Activated CD8-positive, alpha-beta memory T cell treated with anti-CD3 and anti-CD28 coated beads for 24 hours (primary cell): Measurements from ENCODE around the gene C1orf35.
A peak's percentile ranks its signal among the peaks of the same experiment; 100 is the strongest.

Experiments used
- DNase-seq: peaks from one replicate; pipeline ENCODE4 v3.0.0-alpha.2; 2020

C1orf35 gene

DNA sequence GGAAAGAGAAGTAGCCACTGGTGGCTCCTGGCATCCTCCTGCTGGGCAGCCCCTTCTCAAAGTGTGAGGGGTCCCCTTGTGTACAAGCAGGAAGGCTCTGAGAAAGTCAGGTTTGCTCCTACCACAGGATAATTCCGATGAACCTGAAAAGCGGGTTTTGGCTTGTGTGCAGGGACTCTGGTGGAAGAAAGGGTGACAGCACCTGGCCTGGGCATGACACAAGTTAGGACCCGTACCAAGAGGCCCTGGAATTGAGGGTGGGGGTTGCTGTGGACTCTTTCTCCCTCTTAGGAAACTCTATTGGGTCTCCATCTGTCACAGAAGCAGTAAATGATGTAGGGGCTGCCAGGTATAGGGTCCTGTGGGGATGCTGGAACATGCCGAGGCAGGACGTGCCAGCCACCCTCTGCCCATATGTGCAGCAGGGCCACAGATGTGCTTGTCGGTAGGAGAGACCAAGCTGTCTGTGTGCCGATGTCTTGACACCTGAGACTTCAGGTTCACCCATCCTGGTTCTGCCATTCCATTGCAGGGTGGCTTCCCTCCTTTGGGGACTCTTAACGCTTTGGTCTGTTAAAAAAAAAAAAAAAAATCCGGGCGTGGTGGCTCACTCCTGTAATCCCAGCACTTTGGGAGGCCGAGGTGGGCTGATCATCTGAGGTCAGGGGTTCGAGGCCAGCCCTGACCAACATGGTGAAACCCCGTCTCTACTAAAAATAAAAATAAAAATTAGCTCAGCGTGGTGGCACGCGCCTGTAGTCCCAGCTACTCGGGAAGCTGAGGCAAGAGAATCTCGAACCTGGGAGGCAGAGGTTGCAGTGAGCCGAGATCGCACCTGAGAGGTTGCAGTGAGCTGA lies 9.8 kb downstream of the C1orf35 start:
- DNase-seq, result peak; percentile 51

DNA sequence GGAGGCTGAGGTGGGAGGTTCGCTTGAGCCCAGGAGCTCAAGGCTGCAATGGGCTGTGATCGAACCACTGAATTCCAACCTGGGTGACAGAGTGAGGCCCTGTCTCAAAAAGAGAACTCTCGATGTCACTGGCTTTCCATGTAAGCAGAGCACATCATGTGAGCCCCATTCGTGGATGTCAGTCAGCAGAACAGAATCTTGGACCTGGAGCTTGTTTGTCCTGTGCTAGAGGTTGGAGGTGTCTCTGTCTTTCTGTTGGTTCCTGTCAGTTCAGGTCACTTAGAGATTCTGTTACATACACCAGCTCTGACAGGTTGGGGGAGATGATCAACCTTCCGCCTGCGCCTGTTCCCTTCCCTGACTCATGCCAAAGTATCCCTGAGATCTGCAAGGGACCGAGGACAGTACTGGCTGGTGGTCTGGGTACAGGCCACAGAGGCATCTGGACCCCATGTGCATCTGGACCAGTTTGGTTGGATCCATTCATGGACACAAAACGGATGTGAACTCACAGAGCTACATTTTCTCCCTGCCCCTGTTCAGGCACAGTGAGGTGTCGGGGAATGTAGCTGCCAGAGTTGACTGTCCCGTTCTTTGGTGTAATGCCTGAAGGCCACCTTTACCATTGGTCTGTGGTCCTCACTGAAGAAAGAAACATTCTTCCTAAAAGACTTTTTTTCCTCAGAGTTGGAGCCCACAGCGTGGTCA lies 10.6 kb downstream of the C1orf35 start:
- no peak for DNase-seq

DNA sequence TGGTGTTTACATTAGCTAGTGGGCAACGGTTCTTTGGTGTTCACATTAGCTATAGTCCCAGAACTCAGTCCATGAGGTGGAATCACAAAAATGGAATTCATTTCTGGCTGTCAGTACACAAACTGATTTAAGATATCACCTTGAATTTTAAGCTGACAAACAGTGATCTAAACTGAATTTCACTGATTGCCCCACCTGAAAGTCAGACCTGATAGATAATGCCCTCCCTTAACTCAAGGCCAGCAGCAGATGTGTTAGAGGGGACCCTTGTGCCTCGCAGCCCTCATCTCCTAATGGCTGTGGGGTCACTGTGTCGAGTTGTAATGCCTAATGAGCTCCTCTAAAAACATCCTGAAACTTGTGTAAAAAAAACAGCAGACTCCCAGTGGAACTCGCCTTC lies 12.0 kb downstream of the C1orf35 start:
- no peak for DNase-seq

DNA sequence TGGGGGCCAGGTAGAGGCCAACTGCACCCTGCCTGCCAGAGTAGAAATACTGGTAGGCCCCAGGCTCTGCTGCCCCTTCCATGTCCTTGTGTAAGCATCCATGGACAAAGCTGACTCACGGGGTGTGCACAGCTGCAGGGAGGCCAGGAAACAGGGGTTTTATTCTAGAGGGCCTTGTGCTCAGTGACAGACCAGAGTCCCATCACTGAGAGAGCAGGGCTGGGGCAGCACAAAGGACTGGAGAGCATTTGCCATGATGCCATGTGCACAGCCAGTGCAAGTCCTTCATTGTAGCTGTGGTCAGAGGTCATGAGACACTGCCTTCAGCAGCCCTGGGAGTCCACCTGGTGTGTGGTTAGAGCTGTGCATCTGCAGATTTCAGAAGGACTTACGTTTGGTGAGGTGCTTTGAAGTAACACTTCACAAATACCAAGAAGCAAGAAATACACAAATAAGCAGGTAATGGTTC lies 12.5 kb downstream of the C1orf35 start:
- no peak for DNase-seq

DNA sequence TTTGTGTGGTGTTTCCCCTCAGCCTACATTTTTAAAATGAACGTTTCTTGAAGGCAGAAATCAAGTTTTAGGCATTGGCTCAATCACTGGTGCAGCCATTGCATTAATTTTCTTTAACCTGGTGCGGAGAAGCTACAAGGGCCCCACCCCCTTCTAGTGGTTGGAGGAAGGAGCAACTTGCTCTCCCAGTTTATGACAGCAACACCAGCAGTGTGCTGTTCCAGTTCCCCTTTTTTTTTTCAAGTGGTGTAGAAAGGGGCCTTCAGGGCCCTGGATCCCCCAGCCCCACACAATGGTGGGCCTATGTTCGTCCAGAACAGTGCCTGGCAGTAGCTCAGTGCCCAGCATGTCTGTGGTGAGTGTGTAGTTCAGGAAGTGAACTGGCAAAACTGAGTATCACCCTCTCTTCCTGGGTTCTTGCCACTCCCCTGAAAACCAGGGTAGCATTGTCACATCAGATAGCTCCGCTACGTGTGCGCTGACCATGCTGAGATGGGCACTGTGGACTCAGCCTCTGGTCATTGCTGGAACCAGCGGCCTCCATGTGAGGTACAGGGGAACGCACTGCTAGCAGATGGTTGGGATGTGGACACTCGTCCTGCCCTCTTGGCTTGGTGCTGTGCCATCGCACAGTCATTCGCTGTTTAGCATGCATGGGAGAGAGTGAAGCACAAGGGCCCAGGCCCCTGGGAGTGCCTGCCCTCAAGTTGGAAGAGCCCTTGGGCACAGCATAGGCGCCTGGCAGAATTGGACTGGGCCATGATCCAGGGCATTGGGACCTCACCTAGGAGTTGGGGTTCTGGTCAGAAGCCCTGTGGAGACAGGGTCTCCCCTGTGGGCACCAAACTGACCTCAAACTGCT lies 13.4 kb downstream of the C1orf35 start:
- no peak for DNase-seq

DNA sequence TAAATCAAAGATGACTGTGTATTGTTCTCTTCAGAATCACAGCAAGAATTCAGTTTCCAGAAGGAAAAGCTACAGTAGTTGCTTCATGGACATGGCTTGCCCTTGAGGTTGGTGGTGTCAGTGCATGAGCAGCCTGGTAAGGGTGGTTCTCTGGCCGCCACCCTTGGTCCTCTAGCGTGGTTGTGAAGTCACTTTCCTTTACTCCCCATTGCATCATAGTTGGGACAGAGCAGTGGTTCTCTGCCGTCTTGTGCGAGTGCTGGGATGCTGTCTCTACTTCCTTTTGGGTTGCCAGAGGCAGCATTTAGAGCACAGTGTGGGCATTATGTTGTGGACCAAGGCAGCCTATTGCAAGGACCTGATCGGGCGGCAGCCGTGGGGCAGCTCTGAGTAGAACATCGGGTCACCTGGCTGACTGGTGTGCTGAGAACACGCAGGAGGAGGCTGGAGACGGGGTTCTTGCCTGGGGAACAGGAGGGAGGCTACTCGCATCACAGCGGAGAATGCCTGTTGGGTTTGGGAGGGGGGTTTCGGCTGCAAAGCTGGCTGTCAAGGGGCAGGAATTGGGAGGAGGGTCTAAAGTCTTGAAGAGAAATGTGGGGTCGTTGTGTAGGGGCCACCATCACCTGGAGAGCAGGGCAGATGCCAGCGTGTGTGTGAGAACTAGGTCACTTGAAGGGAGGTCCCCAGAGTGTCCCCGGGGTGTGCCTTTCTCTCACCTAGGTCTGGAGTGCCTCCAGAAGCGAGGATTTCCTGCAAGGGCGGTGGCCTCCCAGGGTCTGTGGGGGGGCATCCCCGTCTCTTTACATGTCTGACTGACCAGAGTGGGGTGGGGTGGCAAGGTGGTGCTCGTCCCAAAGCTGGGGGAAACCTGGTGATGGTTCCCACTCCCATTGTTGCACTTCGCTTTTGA lies 14.3 kb downstream of the C1orf35 start:
- DNase-seq, result no peak

DNA sequence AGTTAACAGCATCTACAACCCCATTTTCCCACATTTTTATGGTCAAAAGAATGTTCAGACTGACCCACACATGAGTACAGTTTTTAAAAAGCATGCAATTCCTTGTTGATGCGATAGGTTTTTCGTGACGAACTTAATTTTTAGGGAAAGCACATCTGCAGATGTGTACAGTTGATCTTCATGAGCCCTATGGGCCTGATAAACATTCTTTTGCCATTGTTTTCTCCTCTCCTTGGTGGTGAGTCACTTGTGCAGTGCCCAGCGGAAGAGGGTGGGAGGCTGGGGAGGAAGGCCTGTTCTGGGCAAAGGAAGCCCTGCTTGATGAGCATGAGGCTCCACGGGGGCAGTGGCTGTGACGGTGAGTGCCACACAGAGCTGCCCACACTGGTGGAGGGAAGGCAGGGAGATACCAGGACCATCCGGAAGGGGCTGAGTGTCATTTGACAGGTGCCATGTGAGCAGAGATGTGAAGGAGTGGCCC lies 15.3 kb downstream of the C1orf35 start:
- DNase-seq, result no peak

DNA sequence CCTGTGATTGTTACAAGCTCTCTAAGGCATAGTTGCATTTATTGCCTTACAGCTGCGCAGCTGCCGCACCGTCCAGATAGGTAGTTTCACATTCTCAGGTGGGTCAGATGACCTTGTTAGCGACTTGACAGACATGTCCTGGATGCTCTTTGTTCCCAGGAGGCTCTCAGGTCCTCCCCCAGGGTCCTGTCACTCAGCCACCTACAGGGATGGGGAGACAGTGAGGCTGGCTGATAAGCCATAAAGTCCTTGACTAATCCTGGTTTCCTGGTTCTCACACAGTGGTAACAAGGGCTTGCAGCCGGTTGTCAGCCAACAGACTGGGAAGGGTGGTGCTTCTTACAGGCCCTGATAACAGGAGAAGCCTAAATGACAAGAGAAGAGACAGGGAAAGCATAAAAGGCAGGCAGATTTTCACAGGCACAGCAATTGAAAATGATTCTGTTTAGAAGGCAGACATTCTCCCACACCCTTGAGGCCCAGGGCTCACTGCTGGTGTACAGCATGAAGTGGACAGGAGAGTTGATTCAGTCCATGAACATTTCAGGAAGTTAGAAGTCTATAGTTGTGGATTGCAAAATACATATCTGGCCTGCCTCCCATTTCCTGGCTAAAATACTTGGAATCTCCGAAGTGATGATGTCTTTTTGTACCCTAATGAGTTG lies 17.7 kb downstream of the C1orf35 start:
- no peak for DNase-seq

DNA sequence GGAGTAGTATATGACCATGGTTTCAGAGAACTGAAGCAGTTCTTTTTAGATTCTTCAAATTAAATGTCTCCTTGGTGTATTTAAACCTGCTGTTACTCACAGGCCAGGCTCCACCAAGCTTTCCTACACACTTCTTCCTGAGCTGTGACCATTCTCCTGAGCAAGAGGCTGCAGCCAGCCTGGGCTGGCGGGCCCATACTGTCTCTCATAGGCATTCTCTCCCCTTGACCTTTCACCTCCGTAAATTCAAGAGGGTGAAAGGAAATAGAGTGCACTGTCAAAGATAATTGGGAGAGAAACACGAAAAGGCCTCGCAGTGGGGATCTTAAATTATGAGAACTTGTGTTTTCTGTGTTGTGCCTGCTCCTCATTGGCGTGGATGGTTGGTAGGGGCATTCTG lies 18.3 kb downstream of the C1orf35 start:
- no peak for DNase-seq

DNA sequence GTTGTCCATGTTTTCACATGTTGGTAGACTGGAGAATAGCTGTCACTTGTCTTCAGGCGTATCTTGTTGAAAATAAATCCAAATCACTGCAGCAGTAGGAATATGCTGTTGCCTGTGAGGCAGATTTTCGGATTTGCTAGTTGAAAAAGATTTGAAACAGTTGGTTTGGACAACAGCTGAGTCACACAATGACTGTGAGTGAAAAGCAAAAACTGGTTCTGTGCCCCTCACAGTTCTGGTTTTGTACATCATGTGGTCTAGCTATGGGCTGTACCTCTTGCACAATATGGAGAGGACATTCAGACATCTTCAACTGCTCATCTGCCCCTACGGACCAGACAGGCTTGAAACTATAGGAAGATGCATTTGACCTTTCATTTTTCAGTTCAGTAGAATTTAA lies 18.8 kb downstream of the C1orf35 start:
- no peak for DNase-seq

DNA sequence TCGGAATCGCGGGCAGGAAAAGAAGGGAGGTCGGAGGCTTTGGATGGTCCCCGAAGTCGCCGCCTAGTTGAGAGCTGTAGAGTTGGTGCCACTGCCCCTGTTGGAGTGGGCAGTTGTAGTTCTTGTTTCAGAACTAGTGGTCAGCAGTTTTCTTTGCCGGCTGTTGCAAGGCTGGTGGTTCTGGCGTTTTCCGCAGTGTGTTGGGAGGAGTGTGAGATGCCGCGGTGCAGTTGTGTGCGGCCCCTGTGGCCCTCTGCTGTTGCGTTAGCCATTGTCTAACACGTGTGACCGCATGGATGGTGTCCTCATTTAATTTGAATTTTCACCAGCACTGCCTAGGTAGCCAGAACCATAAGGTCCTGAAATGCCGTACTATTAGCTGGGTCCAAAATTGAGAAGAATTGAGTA lies 19.2 kb downstream of the C1orf35 start:
- DNase-seq, result no peak

DNA sequence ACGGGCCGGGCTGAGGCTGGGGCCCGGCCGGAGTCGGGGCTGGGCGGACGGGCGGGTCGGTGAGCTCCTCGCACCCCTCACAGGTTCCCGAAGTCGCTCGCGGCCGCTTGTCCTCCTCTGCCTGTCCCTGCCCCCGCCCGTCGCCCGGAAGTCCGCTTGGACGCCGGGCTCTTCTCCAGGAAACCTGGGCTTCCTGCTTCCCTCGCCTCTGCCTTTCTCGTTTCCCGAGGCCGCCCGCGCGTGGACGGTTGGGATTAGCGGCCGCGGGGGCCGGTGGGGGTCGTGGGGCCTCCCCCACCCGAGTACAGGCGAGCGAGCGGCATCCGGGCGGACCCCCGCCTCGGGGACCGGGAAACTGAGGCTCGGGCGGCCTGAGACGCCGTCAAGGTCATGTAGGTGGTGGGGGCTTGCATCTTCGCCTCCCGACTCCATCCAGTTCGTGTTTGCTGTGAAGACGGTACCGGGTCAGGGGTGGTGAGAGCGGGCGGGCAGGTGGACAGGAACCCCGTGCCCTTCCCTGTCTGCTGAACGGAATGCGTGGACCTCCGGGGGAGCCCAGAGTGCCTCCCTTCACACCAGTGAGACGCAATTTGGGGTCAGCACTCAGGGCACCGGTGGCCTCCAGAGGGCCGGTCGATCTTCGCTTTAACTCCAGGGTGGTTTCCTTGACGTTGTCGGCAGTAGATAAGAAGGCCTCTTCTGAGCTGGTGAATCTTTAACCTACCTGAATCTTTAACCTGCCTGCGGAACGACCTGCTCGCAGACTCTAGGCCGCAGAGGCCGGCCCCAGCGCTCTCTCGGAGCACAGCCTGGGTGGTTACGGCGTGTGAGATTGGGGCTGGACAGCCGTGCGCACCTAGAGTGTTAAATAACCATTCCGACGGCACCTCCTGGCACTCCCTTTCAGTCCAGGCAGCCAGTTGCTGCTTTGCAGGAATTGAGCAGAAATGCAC lies 19.9 kb downstream of the C1orf35 start:
- no peak for DNase-seq

DNA sequence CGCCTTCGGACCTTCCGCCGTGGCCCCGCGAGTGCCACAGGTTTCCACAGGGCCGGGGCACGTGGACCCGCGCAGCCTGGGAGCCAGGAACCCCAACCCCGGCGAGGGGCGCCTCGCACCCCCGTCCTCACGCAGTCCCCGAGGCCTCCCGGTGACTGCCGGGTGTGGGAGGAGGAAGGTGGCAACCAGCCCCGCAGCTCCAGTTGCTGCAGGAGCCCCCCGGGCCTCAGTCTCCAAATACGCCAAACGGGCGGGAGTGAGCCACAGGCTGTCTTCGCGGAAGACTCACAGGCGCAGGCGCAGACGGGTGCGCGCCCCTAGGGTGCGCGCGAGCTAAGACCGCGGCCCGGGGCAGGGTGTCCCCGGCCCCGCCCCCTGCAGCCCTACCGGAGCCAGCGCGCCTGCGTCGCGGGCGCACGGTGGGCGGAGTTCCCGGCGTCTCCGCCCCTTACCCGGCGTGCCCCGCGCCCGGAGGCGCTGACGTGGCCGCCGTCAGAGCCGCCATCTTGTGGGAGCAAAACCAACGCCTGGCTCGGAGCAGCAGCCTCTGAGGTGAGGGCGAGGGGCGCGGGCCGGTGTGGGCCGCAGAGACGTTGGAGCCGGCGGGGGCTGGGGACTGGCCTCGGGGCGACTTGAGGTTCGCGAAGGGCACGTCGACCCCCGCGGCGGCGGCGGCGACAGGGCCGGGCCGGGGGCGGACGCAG lies 20.8 kb downstream of the C1orf35 start, which contains the start of gene ARF1:
TSS of gene ARF1 (plus strand) at position 495 of the 704 bp plus-strand sequence. CDS start 14,407 bp downstream, outside the sequence.
- DNase-seq, result peak; percentile 97

DNA sequence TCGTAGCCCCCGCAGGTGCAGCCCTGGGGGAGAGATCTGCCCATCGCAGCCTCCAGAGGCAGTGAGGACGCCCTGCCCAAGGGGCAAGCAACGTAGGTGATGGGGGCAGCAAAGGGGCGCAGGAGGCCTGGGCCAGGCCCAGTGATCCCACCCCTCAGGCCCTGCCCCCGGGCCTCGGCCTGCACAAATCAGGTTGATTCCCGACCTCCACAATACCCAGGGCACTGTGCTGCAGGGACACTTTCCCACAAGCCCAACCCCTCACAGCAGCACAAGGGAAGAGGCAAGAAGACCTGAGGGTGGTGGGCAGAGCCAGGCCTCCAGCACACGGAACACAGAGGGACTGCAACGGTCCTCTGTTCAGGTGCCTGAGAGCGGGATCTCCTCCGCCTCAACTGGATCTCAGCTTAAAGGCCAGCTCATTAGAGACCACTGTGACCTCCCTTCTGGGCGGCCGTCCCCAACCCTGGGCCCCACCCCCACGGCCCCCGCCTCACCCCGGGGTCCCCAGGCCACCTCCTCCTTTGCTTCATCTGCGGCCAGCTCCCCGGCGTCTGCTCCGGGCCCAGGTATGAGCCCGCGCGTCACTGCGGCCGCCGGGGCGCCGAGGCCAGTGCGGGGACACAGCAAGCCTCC lies 21.4 kb downstream of the C1orf35 start:
- peak; percentile 73 for DNase-seq

DNA sequence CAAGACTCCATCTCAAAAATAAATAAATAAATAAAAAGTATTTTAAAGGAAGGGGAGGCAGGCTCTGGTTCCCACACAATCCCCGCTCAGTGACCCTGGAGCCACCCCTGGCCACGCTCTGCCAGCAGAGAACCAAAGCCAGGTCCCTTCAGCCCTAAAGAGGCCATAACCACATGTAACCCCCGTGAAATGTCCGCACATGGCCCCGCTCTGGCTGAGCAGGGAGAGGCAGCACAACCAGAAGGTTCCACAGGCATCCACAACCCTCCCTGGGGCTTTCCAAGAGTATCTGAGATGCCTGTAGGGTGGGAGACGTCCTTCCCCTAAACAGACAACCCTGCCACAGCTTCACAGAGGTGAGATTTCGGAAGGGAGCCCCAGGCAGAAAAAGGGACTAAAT lies 22.0 kb downstream of the C1orf35 start:
- no peak for DNase-seq

DNA sequence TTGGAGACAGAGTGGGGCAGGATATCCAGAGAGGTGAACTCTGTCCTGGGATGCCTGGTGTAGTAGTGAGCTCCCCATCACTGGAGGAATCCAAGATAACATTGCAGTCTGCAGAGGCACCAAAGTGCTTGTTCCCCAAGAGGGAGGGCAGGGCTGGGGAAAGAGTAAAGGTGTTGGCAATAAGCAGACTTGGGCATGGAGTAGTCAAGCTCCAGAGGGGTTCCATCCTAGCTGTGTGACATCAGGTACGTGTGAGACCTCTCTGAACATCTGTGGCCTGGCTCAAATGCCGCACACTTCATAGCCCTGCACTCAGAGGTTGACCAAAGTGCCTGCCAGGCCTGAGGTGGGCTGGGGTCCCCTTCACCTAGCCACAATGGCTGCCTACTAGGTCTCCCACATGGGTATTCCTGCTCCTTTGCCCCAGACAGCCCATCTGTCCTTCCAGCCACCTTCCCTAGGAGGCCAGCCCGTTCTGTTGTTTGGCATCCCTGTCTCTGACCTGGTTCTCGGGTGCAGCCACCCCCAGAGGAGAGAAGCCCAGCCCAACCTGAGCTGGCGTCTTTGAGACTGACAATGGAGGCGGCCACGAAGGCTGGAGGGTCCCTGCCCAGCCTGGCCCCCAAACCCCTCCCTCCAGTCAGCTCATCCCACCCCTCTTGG lies 23.4 kb downstream of the C1orf35 start:
- no peak for DNase-seq

DNA sequence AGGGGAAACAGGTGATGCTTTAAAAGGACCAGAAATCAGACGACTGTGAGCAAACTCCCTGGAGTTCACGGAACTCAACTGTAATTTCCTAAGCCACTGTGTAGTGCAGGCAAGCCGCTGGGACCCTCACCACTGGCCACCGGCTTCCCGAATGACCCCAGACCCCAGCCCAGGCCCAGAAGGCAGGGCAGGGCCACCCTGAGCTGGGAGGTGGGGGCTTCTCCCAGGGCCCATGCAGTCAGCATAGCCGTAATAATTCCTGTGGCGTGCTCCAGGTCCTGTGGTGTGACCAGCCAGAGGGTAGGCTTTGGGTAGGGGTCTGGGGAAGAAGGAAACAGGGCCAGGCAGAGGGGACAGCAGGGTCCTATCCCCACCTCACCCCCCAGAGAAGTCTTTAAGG lies 24.1 kb downstream of the C1orf35 start:
- DNase-seq, result no peak
